ENCODE data around the gene PIGN.

The PIGN gene

GRCh38 chr18:62024983-62025382 is 161.9 kb downstream of the PIGN start:
- TF ChIP-seq, protein P1, sequence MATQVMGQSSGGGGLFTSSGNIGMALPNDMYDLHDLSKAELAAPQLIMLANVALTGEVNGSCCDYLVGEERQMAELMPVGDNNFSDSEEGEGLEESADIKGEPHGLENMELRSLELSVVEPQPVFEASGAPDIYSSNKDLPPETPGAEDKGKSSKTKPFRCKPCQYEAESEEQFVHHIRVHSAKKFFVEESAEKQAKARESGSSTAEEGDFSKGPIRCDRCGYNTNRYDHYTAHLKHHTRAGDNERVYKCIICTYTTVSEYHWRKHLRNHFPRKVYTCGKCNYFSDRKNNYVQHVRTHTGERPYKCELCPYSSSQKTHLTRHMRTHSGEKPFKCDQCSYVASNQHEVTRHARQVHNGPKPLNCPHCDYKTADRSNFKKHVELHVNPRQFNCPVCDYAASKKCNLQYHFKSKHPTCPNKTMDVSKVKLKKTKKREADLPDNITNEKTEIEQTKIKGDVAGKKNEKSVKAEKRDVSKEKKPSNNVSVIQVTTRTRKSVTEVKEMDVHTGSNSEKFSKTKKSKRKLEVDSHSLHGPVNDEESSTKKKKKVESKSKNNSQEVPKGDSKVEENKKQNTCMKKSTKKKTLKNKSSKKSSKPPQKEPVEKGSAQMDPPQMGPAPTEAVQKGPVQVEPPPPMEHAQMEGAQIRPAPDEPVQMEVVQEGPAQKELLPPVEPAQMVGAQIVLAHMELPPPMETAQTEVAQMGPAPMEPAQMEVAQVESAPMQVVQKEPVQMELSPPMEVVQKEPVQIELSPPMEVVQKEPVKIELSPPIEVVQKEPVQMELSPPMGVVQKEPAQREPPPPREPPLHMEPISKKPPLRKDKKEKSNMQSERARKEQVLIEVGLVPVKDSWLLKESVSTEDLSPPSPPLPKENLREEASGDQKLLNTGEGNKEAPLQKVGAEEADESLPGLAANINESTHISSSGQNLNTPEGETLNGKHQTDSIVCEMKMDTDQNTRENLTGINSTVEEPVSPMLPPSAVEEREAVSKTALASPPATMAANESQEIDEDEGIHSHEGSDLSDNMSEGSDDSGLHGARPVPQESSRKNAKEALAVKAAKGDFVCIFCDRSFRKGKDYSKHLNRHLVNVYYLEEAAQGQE (IDR thresholded peaks at IDR 0.05; ENCODE audit: insufficient read depth in 1 of 2, low read depth in 2 of 2, low read length in 2 of 2): no peak
- no peak for TF ChIP-seq SIN3A (IDR thresholded peaks at IDR 0.05; ENCODE audit: borderline replicate concordance, insufficient read depth, low read length)
- no peak for TF ChIP-seq TAF1 (IDR thresholded peaks at IDR 0.05; ENCODE audit: borderline replicate concordance, insufficient read depth, low read length)
- no peak for TF ChIP-seq FOXP2 (optimal IDR thresholded peaks at IDR 0.05; ENCODE audit: borderline replicate concordance, extremely low read depth, extremely low read length, insufficient read depth)
- no peak for TF ChIP-seq POLR2AphosphoS5 (IDR thresholded peaks at IDR 0.05; ENCODE audit: low read depth, low read length)

- no peak for TF ChIP-seq POLR2AphosphoS5 (IDR thresholded peaks at IDR 0.05; ENCODE audit: low read depth, low read length)
- TF ChIP-seq, protein P1 (IDR thresholded peaks at IDR 0.05; ENCODE audit: insufficient read depth in 1 of 2, low read depth in 2 of 2, low read length in 2 of 2): no peak
- TF ChIP-seq TAF1 (IDR thresholded peaks at IDR 0.05; ENCODE audit: borderline replicate concordance, insufficient read depth, low read length): no peak
- no peak for TF ChIP-seq SIN3A (IDR thresholded peaks at IDR 0.05; ENCODE audit: borderline replicate concordance, insufficient read depth, low read length)
- TF ChIP-seq FOXP2 (optimal IDR thresholded peaks at IDR 0.05; ENCODE audit: borderline replicate concordance, extremely low read depth, extremely low read length, insufficient read depth): no peak
Measured at GRCh38 chr18:62023536-62023935, 163.3 kb downstream of the PIGN start.

DNA sequence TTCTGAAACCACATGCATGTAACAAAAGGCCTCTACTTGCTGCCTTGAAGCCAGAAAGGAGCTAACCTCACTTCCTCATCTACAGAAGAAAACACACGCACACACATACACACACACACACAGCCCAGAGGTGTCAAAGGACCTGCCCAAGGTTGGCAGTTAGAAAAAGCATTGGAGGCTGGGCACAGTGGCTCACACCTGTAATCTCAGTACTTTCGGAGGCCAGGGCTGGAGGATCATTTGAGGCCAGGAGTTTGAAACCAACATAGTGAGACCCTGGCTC is 168.2 kb downstream of the PIGN start:
- TF ChIP-seq SIN3A (IDR thresholded peaks at IDR 0.05; ENCODE audit: borderline replicate concordance, insufficient read depth, low read length) (no peak), POLR2AphosphoS5 (IDR thresholded peaks at IDR 0.05; ENCODE audit: low read depth, low read length) (no peak)

DNA sequence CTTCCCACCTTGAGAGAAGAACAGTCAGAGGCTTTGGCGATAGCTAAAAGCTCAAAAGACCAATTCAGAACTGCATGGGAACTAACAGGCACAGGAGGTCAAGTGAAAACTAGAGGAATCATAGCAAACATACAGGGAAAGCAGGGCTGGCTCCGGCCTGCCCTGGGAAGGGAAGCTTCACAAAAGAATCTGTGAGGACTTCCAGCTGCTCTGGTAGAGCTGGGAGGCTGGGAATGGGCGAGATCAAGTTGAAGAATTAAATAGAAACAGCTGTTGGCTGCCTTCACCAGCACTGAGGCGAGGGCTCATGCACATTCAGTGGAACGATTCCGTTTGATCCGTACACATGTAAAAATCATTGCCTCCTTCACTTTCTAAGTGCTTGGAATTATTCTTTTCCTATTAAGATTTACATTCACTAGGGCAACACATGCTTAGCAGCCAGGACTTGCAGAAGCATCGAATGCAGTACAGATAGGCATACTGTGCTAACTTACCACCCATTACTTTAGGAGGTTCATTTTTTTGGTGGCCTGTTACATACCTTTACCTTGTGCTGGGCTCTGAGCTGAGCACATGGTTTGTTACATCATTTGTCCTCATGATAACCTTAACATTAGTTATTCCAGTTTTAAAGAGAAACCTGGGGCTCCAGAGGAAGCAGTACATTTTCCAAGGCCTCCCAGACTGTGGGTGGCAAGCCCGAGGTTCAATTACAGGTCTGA is 168.7 kb downstream of the PIGN start:
- no peak for TF ChIP-seq POLR2AphosphoS5 (IDR thresholded peaks at IDR 0.05; ENCODE audit: low read depth, low read length)
- TF ChIP-seq TAF1 (IDR thresholded peaks at IDR 0.05; ENCODE audit: borderline replicate concordance, insufficient read depth, low read length): no peak
- no peak for TF ChIP-seq SIN3A (IDR thresholded peaks at IDR 0.05; ENCODE audit: borderline replicate concordance, insufficient read depth, low read length)
- no peak for TF ChIP-seq FOXP2 (optimal IDR thresholded peaks at IDR 0.05; ENCODE audit: borderline replicate concordance, extremely low read depth, extremely low read length, insufficient read depth)
- TF ChIP-seq, protein P1 (IDR thresholded peaks at IDR 0.05; ENCODE audit: insufficient read depth in 1 of 2, low read depth in 2 of 2, low read length in 2 of 2): no peak

GRCh38 chr18:62017618-62018017 is 169.2 kb downstream of the PIGN start:
- TF ChIP-seq POLR2AphosphoS5 (IDR thresholded peaks at IDR 0.05; ENCODE audit: low read depth, low read length): no peak
- no peak for TF ChIP-seq SIN3A (IDR thresholded peaks at IDR 0.05; ENCODE audit: borderline replicate concordance, insufficient read depth, low read length)
- no peak for TF ChIP-seq FOXP2 (optimal IDR thresholded peaks at IDR 0.05; ENCODE audit: borderline replicate concordance, extremely low read depth, extremely low read length, insufficient read depth)
- TF ChIP-seq, protein P1 (IDR thresholded peaks at IDR 0.05; ENCODE audit: insufficient read depth in 1 of 2, low read depth in 2 of 2, low read length in 2 of 2): no peak
- TF ChIP-seq TAF1 (IDR thresholded peaks at IDR 0.05; ENCODE audit: borderline replicate concordance, insufficient read depth, low read length): no peak

All from PFSK-1 (cell line).